ENCODE data around the gene DLL1. TPM values are rescaled to one million over a fixed set of nuclear protein-coding genes. Genes with fewer than 3 reads are reported as not detected.
"Not testable (repeated sequence)": the region's sequence is repeated elsewhere in the genome, so short reads cannot be mapped to it uniquely, and the experiment has no call there.

DLL1 gene
- total RNA-seq = under 1 TPM; 0.41 to 0.55 TPM

- CTCF ChIA-PET = interaction anchor here (1.0 to 1.1 kb wide), 2 partner anchors 16 to 1921 kb away, joined by 3 read pairs; no protein-coding TSS in a partner anchor
- intact Hi-C loops (cut with micrococcal nuclease) = loop anchor here (1.0 to 10.0 kb wide), 7 partner anchors 16 to 588 kb away; partner anchors contain the start of genes C6orf120, FAM120B and WDR27
- peak; percentile 45 for DNase-seq
- H3K9me3 Mint-ChIP-seq = no peaks in the 10 kb centered on the region
- POLR2A ChIA-PET = interaction anchor here (1.3 kb wide), 2 partner anchors 10 to 500 kb away, joined by 3 read pairs; no protein-coding TSS in a partner anchor
- peaks cover 57% of the 10 kb centered on the region for H3K27me3 Mint-ChIP-seq
- peaks cover 38% of the 10 kb centered on the region for H3K4me1 Mint-ChIP-seq (ENCODE audit: low read depth)
- H3K4me3 Mint-ChIP-seq = peak within 1 kb of the TSS; percentile 78
- peak within 1 kb of the TSS; percentile 54 for H3K27ac Mint-ChIP-seq
- H3K36me3 Mint-ChIP-seq = no peaks in the 10 kb centered on the region
Observed at GRCh38 chr6:170290296-170291128, at the start of gene DLL1. TSS of gene DLL1 (minus strand) at chr6:170291078. CDS start at chr6:170290139, 939 bp downstream.

- H3K27ac Mint-ChIP-seq; H3K4me3 Mint-ChIP-seq; DNase-seq; H3K27me3 Mint-ChIP-seq; POLR2A ChIA-PET; H3K9me3 Mint-ChIP-seq; intact Hi-C loops (cut with micrococcal nuclease); CTCF ChIA-PET: not testable (repeated sequence)
- peaks cover 55% of the 10 kb centered on the region for H3K36me3 Mint-ChIP-seq
- H3K4me1 Mint-ChIP-seq (ENCODE audit: low read depth) = peaks cover 27% of the 10 kb centered on the region
Observed at GRCh38 chr6:170335199-170335598, 44.3 kb upstream of the DLL1 start.

GRCh38 chr6:170329321-170329720 lies 38.4 kb upstream of the DLL1 start:
- Mint-ChIP-seq H3K4me3 (no peak overlapping the region), H3K27ac (no peak overlapping the region), H3K27me3 (no peaks in the 10 kb centered on the region), H3K4me1 (ENCODE audit: low read depth) (peaks cover 8% of the 10 kb centered on the region), H3K36me3 (peaks cover 46% of the 10 kb centered on the region), H3K9me3 (peaks cover under 1% of the 10 kb centered on the region)
- intact Hi-C loops (cut with micrococcal nuclease) = no loop called here
- ChIA-PET CTCF (no interaction called here), POLR2A (interaction anchor here (0.6 kb wide), 1 partner anchor 22 kb away, joined by 6 read pairs; no protein-coding TSS in a partner anchor)
- no peak for DNase-seq

- Mint-ChIP-seq H3K4me3 (no peak overlapping the region), H3K9me3 (no peaks in the 10 kb centered on the region), H3K27me3 (no peaks in the 10 kb centered on the region), H3K36me3 (peaks cover 29% of the 10 kb centered on the region), H3K4me1 (ENCODE audit: low read depth) (peaks cover 42% of the 10 kb centered on the region), H3K27ac (no peak overlapping the region)
- POLR2A ChIA-PET = no interaction called here
- intact Hi-C loops (cut with micrococcal nuclease) = no loop called here
- CTCF ChIA-PET = interaction anchor here (0.9 kb wide), 1 partner anchor 26 kb away, joined by 3 read pairs; no protein-coding TSS in a partner anchor
- no peak for DNase-seq
Observed at GRCh38 chr6:170317718-170318117, 26.8 kb upstream of the DLL1 start.

GRCh38 chr6:170317076-170317475 lies 26.2 kb upstream of the DLL1 start:
- ChIA-PET POLR2A (no interaction called here), CTCF (no interaction called here)
- peaks cover 39% of the 10 kb centered on the region for H3K4me1 Mint-ChIP-seq (ENCODE audit: low read depth)

GRCh38 chr6:170316071-170316470 lies 25.2 kb upstream of the DLL1 start:
- no peaks in the 10 kb centered on the region for H3K27me3 Mint-ChIP-seq
- H3K9me3 Mint-ChIP-seq = no peaks in the 10 kb centered on the region
- ChIA-PET POLR2A (no interaction called here), CTCF (no interaction called here)
- intact Hi-C loops (cut with micrococcal nuclease) = no loop called here
- no peak for DNase-seq
- no peak overlapping the region for H3K27ac Mint-ChIP-seq
- peaks cover 26% of the 10 kb centered on the region for H3K36me3 Mint-ChIP-seq
- H3K4me3 Mint-ChIP-seq = no peak overlapping the region
- peaks cover 42% of the 10 kb centered on the region for H3K4me1 Mint-ChIP-seq (ENCODE audit: low read depth)

More at GRCh38 chr6:170317076-170317475, 26.2 kb upstream of the DLL1 start:
- H3K27ac Mint-ChIP-seq = no peak overlapping the region
- H3K9me3 Mint-ChIP-seq = no peaks in the 10 kb centered on the region
- no peak for DNase-seq
- intact Hi-C loops (cut with micrococcal nuclease) = no loop called here
- peaks cover 23% of the 10 kb centered on the region for H3K36me3 Mint-ChIP-seq
- no peak overlapping the region for H3K4me3 Mint-ChIP-seq
- no peaks in the 10 kb centered on the region for H3K27me3 Mint-ChIP-seq

- Mint-ChIP-seq H3K9me3 (no peaks in the 10 kb centered on the region), H3K27ac (no peak overlapping the region), H3K4me1 (ENCODE audit: low read depth) (peaks cover 40% of the 10 kb centered on the region), H3K4me3 (no peak overlapping the region), H3K27me3 (no peaks in the 10 kb centered on the region), H3K36me3 (peaks cover 19% of the 10 kb centered on the region)
- ChIA-PET POLR2A (no interaction called here), CTCF (no interaction called here)
- intact Hi-C loops (cut with micrococcal nuclease) = no loop called here
- DNase-seq = no peak
Observed at GRCh38 chr6:170314983-170315382, 24.1 kb upstream of the DLL1 start.

- no peaks in the 10 kb centered on the region for H3K9me3 Mint-ChIP-seq
Observed at GRCh38 chr6:170313716-170314295, 22.9 kb upstream of the DLL1 start.

GRCh38 chr6:170312876-170313275 lies 22.0 kb upstream of the DLL1 start:
- intact Hi-C loops (cut with micrococcal nuclease) = no loop called here
- POLR2A ChIA-PET = no interaction called here
- peaks cover 52% of the 10 kb centered on the region for H3K4me1 Mint-ChIP-seq (ENCODE audit: low read depth)
- CTCF ChIA-PET = no interaction called here
- H3K36me3 Mint-ChIP-seq = peaks cover 15% of the 10 kb centered on the region
- H3K27ac Mint-ChIP-seq = no peak overlapping the region
- no peaks in the 10 kb centered on the region for H3K27me3 Mint-ChIP-seq
- no peaks in the 10 kb centered on the region for H3K9me3 Mint-ChIP-seq
- DNase-seq = no peak
- no peak overlapping the region for H3K4me3 Mint-ChIP-seq

More at GRCh38 chr6:170313716-170314295, 22.9 kb upstream of the DLL1 start:
- no peak for DNase-seq
- Mint-ChIP-seq H3K27me3 (no peaks in the 10 kb centered on the region), H3K4me1 (ENCODE audit: low read depth) (peaks cover 42% of the 10 kb centered on the region), H3K4me3 (no peak overlapping the region), H3K36me3 (peaks cover 16% of the 10 kb centered on the region), H3K27ac (no peak overlapping the region)
- POLR2A ChIA-PET = interaction anchor here (0.6 kb wide), 1 partner anchor 12 kb away, joined by 3 read pairs; no protein-coding TSS in a partner anchor
- CTCF ChIA-PET = no interaction called here
- intact Hi-C loops (cut with micrococcal nuclease) = no loop called here

- H3K36me3 Mint-ChIP-seq = peaks cover 6% of the 10 kb centered on the region
- H3K27me3 Mint-ChIP-seq = no peaks in the 10 kb centered on the region
- intact Hi-C loops (cut with micrococcal nuclease) = no loop called here
- CTCF ChIA-PET = no interaction called here
- DNase-seq = no peak
- H3K4me3 Mint-ChIP-seq = no peak overlapping the region
- peaks cover 56% of the 10 kb centered on the region for H3K4me1 Mint-ChIP-seq (ENCODE audit: low read depth)
- H3K9me3 Mint-ChIP-seq = no peaks in the 10 kb centered on the region
- H3K27ac Mint-ChIP-seq = no peak overlapping the region
- POLR2A ChIA-PET = interaction anchor here (0.6 kb wide), 1 partner anchor 224 kb away, joined by 3 read pairs; no protein-coding TSS in a partner anchor
Observed at GRCh38 chr6:170311696-170312095, 20.8 kb upstream of the DLL1 start.

- ChIA-PET POLR2A (no interaction called here), CTCF (no interaction called here)
- H3K27ac Mint-ChIP-seq = no peak overlapping the region
- H3K4me3 Mint-ChIP-seq = no peak overlapping the region
- H3K36me3 Mint-ChIP-seq = peaks cover 5% of the 10 kb centered on the region
- intact Hi-C loops (cut with micrococcal nuclease) = no loop called here
- peaks cover 4% of the 10 kb centered on the region for H3K27me3 Mint-ChIP-seq
- H3K9me3 Mint-ChIP-seq = no peaks in the 10 kb centered on the region
- H3K4me1 Mint-ChIP-seq (ENCODE audit: low read depth) = peaks cover 53% of the 10 kb centered on the region
- no peak for DNase-seq
Observed at GRCh38 chr6:170308761-170309160, 17.9 kb upstream of the DLL1 start.

GRCh38 chr6:170307080-170307545 lies 16.2 kb upstream of the DLL1 start:
- intact Hi-C loops (cut with micrococcal nuclease) = loop anchor here (2.0 kb wide), 1 partner anchor 40 kb away; no protein-coding TSS in a partner anchor
- Mint-ChIP-seq H3K4me3 (peak overlapping the region; percentile 96), H3K36me3 (peaks cover 5% of the 10 kb centered on the region), H3K9me3 (no peaks in the 10 kb centered on the region), H3K4me1 (ENCODE audit: low read depth) (peaks cover 41% of the 10 kb centered on the region), H3K27ac (peak overlapping the region; percentile 87), H3K27me3 (peaks cover 8% of the 10 kb centered on the region)
- DNase-seq = no peak
- CTCF ChIA-PET = no interaction called here
- POLR2A ChIA-PET = interaction anchor here (0.6 to 1.3 kb wide), 3 partner anchors 13 to 556 kb away, joined by 3 to 6 read pairs (median 3); partner anchors contain the start of genes DYNLT2 and ERMARD
